HL-60/S4 treated with retinoic acid at 250 ng/mL for 4 days and 3 days (cell line): ENCODE data around the gene SCN8A.
"Not testable (repeated sequence)": the region's sequence is repeated elsewhere in the genome, so short reads cannot be mapped to it uniquely, and the experiment has no call there.

ENCODE experiments used
- in situ Hi-C: fragments of 300-500 bp; cut with MboI; formaldehyde crosslinking; loops from 2 replicates; pipeline ENCODE4 v1.7.0; 2022; ENCODE audit warnings: low sequenced_read_pairs

The SCN8A gene

GRCh38 chr12:51622564-51622963 lies 31.5 kb downstream of the SCN8A start:
- in situ Hi-C loops = no loop called here

GRCh38 chr12:51625370-51625769 lies 34.3 kb downstream of the SCN8A start:
- in situ Hi-C loops = no loop called here

GRCh38 chr12:51626115-51626514 lies 35.1 kb downstream of the SCN8A start:
- in situ Hi-C loops = no loop called here

GRCh38 chr12:51626629-51627028 lies 35.6 kb downstream of the SCN8A start:
- in situ Hi-C loops = no loop called here

GRCh38 chr12:51630256-51630880 lies 39.3 kb downstream of the SCN8A start:
- in situ Hi-C loops = no loop called here

- in situ Hi-C loops = no loop called here
Measured at GRCh38 chr12:51630986-51631385, 40.0 kb downstream of the SCN8A start.

GRCh38 chr12:51631591-51631990 lies 40.6 kb downstream of the SCN8A start:
- in situ Hi-C loops = no loop called here

- in situ Hi-C loops = no loop called here
Measured at GRCh38 chr12:51632623-51633022, 41.6 kb downstream of the SCN8A start.

GRCh38 chr12:51635346-51635745 lies 44.3 kb downstream of the SCN8A start:
- in situ Hi-C loops = no loop called here

GRCh38 chr12:51636581-51636980 lies 45.5 kb downstream of the SCN8A start:
- in situ Hi-C loops = no loop called here

- in situ Hi-C loops = no loop called here
Measured at GRCh38 chr12:51636986-51637385, 46.0 kb downstream of the SCN8A start.

- in situ Hi-C loops = no loop called here
Measured at GRCh38 chr12:51639361-51639760, 48.3 kb downstream of the SCN8A start.

- in situ Hi-C loops = no loop called here
Measured at GRCh38 chr12:51642286-51642685, 51.3 kb downstream of the SCN8A start.

- in situ Hi-C loops = no loop called here
Measured at GRCh38 chr12:51643951-51644350, 52.9 kb downstream of the SCN8A start.

GRCh38 chr12:51644691-51645090 lies 53.7 kb downstream of the SCN8A start:
- in situ Hi-C loops = not testable (repeated sequence)

- in situ Hi-C loops = no loop called here
Measured at GRCh38 chr12:51645961-51646360, 54.9 kb downstream of the SCN8A start.

GRCh38 chr12:51647647-51648046 lies 56.6 kb downstream of the SCN8A start:
- in situ Hi-C loops = no loop called here

GRCh38 chr12:51653431-51653830 lies 62.4 kb downstream of the SCN8A start:
- in situ Hi-C loops = no loop called here

GRCh38 chr12:51661199-51661598 lies 70.2 kb downstream of the SCN8A start:
- in situ Hi-C loops = no loop called here

GRCh38 chr12:51661836-51662235 lies 70.8 kb downstream of the SCN8A start:
- in situ Hi-C loops = no loop called here

GRCh38 chr12:51662728-51663154 lies 71.7 kb downstream of the SCN8A start:
- in situ Hi-C loops = no loop called here

- in situ Hi-C loops = no loop called here
Measured at GRCh38 chr12:51663390-51663789, 72.4 kb downstream of the SCN8A start.

- in situ Hi-C loops = no loop called here
Measured at GRCh38 chr12:51666696-51667095, 75.7 kb downstream of the SCN8A start.
